Epithelial cell of proximal tubule (primary cell): Measurements from ENCODE around the gene CRACDL. TPM values are rescaled to one million over a fixed set of nuclear protein-coding genes. Genes with fewer than 3 reads are reported as not detected.

ENCODE experiments used
- DNase-seq: peaks from one replicate; pipeline ENCODE4 v3.0.0-alpha.2; 2011; ENCODE audit warnings: low read depth
- H3K4me3 ChIP-seq: 2 replicates; pipeline ENCODE4 v1.5.1; 2011; ENCODE audit warnings: low read depth, mild to moderate bottlenecking, low read length
- total RNA-seq: library from RNA; depleted of rRNA; stranded (reverse); fragments of >200 nt; gene quantifications from 2 replicates; pipeline ENCODE4 v1.2.3, GENCODE V29; 2015
- TF ChIP-seq, protein P1 (sequence below): conservative IDR thresholded peaks from 2 replicates; pipeline ENCODE4 v1.5.1; 2012; ENCODE audit warnings: low read depth, mild to moderate bottlenecking, low read length

Gene CRACDL
- total RNA-seq, 1 donor from 2014 or later = 1.0 TPM

DNA sequence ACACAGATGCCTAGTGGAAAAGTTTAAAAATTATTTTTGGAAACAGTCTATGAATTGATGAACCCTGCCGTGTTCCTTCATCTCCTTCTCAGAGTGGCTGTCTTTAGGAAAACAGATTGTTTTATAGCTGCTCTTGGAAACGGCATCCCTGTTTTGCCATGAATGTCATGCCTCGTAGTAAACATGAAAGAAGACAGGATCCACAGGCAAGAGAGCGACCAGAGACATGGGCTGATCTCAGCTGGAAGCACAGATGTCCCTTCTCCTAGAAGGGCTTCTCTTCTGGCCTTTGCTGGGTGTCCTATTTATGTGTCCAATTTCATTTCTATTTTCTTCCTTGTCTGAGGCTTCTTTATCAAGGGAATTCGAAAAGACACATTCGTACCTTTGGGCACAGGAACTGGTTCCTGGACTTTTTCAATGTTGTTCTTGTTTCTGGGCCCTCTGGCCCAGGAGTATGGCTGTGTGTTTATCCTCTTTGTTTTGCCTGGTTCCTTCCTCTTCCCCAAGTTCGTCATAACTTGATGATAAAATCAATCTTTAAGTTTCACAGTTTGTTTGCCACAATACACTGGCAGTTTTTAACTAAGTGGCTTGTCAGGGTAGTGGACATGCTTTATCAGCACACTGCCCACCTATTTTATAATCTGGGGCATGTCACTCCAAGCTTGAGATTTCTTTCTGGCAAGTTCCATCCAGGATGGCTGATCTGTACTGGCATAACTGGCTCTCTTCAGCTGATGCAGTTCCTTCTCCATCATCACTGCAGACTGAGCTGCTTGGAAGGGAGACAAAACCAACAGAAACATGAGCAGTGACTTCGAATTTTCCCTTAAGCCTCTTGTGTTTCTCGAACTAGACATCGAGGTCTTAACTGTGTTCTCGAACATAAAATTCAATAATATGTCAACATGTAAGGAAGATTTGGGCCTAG is 141.9 kb downstream of the CRACDL start:
- DNase-seq = no peak
- TF ChIP-seq, protein P1, sequence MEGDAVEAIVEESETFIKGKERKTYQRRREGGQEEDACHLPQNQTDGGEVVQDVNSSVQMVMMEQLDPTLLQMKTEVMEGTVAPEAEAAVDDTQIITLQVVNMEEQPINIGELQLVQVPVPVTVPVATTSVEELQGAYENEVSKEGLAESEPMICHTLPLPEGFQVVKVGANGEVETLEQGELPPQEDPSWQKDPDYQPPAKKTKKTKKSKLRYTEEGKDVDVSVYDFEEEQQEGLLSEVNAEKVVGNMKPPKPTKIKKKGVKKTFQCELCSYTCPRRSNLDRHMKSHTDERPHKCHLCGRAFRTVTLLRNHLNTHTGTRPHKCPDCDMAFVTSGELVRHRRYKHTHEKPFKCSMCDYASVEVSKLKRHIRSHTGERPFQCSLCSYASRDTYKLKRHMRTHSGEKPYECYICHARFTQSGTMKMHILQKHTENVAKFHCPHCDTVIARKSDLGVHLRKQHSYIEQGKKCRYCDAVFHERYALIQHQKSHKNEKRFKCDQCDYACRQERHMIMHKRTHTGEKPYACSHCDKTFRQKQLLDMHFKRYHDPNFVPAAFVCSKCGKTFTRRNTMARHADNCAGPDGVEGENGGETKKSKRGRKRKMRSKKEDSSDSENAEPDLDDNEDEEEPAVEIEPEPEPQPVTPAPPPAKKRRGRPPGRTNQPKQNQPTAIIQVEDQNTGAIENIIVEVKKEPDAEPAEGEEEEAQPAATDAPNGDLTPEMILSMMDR = no peak
- no peak overlapping the region for H3K4me3 ChIP-seq

DNA sequence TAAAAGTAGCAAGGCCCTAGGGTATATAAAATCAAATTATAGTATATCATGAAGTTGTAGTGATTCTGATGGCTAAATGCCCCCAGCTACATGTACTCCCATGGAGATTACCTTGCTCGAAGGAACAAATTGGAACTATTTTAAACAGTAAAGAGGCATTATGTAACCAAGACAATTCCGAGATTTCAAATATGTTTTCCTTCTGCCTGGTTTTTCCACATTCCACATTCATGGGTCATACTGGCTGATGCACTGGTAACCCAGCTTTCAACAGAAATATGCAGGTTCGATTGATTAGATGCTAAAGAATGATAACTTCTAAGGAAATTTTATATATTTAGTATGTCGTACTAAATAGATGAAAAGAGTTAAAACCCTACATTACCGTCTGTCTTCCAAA is 142.8 kb downstream of the CRACDL start:
- DNase-seq = no peak
- TF ChIP-seq, protein P1 = no peak
- H3K4me3 ChIP-seq = no peak overlapping the region

DNA sequence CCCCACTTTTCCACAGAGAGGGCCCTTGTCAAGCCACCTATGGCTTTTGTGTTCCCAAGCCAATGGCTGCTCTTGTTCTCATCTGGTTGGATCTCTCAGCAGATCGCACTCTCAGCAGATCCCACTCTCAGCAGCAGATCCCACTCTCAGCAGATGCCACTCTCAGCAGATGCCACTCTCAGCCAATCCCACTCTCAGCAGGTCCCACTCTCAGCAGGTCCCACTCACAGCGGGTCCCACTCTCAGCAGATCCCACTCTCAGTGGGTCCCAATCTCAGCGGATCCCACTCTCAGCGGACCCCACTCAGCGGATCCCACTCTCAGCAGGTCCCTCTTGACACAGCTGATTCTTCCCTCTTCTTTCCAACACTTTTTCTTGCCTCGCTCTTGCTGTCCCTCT is 145.8 kb downstream of the CRACDL start:
- H3K4me3 ChIP-seq = no peak overlapping the region
- TF ChIP-seq, protein P1 = no peak
- DNase-seq = no peak

DNA sequence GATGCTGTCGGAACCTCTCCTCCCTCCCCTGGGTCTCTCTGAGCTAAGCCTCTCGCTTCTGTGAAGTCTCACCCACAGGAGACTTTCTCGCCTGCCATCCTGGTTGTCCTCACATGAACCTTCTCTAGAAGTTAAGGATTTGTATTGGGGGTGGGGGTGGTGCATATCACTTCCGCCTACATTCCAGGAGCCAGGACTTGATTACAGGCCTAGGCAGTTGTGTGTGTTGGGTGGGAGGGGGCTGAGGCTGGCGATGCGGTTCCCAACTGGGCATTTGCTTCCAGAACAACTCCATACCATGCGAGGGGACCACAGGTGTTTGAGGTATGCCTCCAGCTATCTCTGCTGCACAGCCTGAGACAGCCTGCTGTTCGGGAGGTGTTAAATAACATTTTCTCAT is 148.3 kb downstream of the CRACDL start:
- TF ChIP-seq, protein P1 = no peak
- H3K4me3 ChIP-seq = no peak overlapping the region
- DNase-seq = no peak

DNA sequence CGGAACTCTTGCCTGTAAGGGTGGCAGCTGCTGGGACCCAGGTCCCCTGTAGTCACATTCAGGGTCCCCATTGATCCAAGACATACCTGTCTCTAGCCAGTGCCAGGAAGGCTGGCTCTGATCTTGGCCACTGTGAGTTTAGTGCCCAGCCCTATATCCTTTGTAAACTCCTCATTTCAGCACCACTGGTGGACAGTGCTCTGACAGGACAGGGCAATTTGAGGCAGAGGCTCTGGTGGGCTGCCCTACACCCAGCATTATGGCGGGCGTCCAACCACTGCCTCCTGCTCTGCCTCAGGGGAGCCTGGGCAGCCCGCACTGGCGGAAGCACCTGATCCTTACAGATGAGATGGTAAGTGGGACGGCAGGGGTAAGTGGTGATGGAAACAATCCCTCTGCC is 149.8 kb downstream of the CRACDL start:
- no peak overlapping the region for H3K4me3 ChIP-seq
- DNase-seq = no peak
- TF ChIP-seq, protein P1 = no peak

DNA sequence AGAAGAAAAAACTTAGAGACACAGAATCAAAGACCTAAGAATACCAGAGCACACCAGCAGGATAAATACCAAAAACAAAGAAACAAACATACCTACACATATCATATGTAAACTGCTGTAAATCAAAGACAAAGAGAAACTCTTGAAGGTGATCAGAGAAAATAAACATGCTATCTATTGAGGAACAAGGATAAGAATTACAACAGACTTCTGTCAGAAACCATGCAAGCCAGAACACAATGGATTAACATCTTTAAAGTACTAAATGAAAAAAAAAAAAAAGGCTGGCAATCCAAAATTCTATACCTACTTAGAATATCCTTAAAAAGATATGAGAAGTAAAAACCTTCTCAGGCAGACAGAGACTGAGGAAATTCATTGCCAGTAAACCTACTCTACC is 153.5 kb downstream of the CRACDL start:
- TF ChIP-seq, protein P1 = no peak
- DNase-seq = no peak

DNA sequence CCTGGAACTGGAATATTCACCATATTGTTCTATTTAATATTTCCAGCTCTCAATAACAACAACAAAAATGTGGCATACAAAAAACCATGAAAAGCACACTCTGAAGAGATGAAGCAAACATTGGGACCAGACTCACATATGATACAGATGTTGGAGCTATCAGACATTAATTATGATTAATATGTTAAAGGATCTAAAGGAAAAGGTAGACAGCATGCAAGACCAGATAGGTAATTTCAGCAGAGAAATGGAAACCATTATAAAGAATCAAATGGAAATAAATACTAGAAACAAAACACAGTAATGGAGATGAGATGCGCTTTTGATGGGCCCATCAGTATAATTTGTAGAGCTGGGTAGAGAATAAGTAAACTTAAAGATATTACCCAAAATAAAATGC is 154.2 kb downstream of the CRACDL start:
- no peak overlapping the region for H3K4me3 ChIP-seq
- DNase-seq = no peak
- TF ChIP-seq, protein P1 = no peak

More for the DNA sequence above, 153.5 kb downstream of the CRACDL start:
- no peak overlapping the region for H3K4me3 ChIP-seq
